K562 (cell line): ENCODE measurements around the gene MX1. TPM values are rescaled to one million over a fixed set of nuclear protein-coding genes. Genes with fewer than 3 reads are reported as not detected.

Experiments
- ATAC-seq: fragments of 200-7000 bp; cut with Tn5 transposase; 3 replicates; pipeline ENCODE4 v1.9.1; 2020; ENCODE audit warnings: moderate library complexity
- BruUV-seq: library from RNA; stranded (reverse); fragments of 400-500 nt; replicated peaks from 2 replicates; lab custom pipeline; 2021; lab: Mats Ljungman, UMichigan
- CTCF ChIA-PET: fragments of 300-600 bp; formaldehyde crosslinking; extraction: SDS; loops from one replicate; lab custom pipeline; 2021; ENCODE audit warnings: low intra/inter-chr PET ratio; lab: Yijun Ruan, JAX
- POLR2A ChIA-PET: fragments of 300-600, 350-650 bp; sonication (Branson Sonifier 250); formaldehyde crosslinking; extraction: SDS; loops from one replicate; lab custom pipeline; 2021; ENCODE audit warnings: antibody characterized with exemption, inconsistent platforms; lab: Yijun Ruan, JAX
- DNase-seq, 4 experiments: peaks; one replicate each; pipeline versions ENCODE4 v3.0.0 to v3.0.0-alpha.2; 2011 to 2018; ENCODE audit warnings: low spot score in 3 of 4, mixed read lengths in 3 of 4; ENCODE audit errors: extremely low read depth in 1 of 4
- FAIRE-seq: peaks from 2 replicates; lab custom pipeline; 2011; peaks lifted over from hg19 to GRCh38; lab: Jason Lieb, UNC
- H2AFZ ChIP-seq: 2 replicates; pipeline ENCODE4 v1.6.0; 2011; ENCODE audit warnings: low read depth, low read length, control low read depth, inconsistent platforms
- H3K27ac ChIP-seq: fragments of 200-600 bp; 3 replicates; pipeline ENCODE4 v1.8.0; 2011; ENCODE audit warnings: low read depth, mild to moderate bottlenecking, control low read depth, inconsistent platforms, low read length, moderate library complexity, mixed read lengths; ENCODE audit errors: extremely low read depth
- H3K27me3 ChIP-seq, 2 experiments: fragments of 300-600 bp in 1 of 2; 2 replicates in 1 of 2; 3 replicates in 1 of 2; pipeline versions ENCODE4 v1.6.0 to v1.8.0; 2011; ENCODE audit warnings: inconsistent platforms in 2 of 2, low read length in 2 of 2, mild to moderate bottlenecking in 1 of 2, mixed read lengths in 1 of 2, moderate library complexity in 1 of 2; ENCODE audit not compliant: control insufficient read depth in 2 of 2, insufficient read depth in 2 of 2
- H3K36me3 ChIP-seq: fragments of 300-600 bp; 3 replicates; pipeline ENCODE4 v1.8.0; 2011; ENCODE audit warnings: mild to moderate bottlenecking, low read length, inconsistent platforms; ENCODE audit not compliant: control insufficient read depth, insufficient read depth
- H3K4me1 ChIP-seq, 2 experiments: fragments of 200-600 bp in 1 of 2; replicated peaks in 1 of 2; 2 replicates in 1 of 2; 3 replicates in 1 of 2; pipeline versions ENCODE4 v1.5.1 to v1.8.0; 2011; ENCODE audit warnings: inconsistent platforms in 2 of 2, low read length in 2 of 2, mild to moderate bottlenecking in 1 of 2, mixed read lengths in 1 of 2, moderate library complexity in 1 of 2; ENCODE audit not compliant: control insufficient read depth in 2 of 2, insufficient read depth in 2 of 2
- H3K4me2 ChIP-seq: 2 replicates; pipeline ENCODE4 v1.6.1; 2011; ENCODE audit warnings: low read length, control low read depth, inconsistent platforms, mixed read lengths; ENCODE audit not compliant: insufficient read depth
- H3K4me3 ChIP-seq: fragments of 200-600 bp; sonication (generic), shearing (Covaris generic); 2 replicates; pipeline ENCODE4 v1.5.1; 2016; ENCODE audit warnings: control low read depth, inconsistent platforms
- H3K79me2 ChIP-seq: fragments of 200-600 bp; 3 replicates; pipeline ENCODE4 v1.8.0; 2011; ENCODE audit warnings: low read length, inconsistent platforms; ENCODE audit not compliant: control insufficient read depth, insufficient read depth
- H3K9ac ChIP-seq, 2 experiments: 2 replicates each; pipeline versions ENCODE4 v1.6.0 to v1.6.1; 2011; ENCODE audit warnings: low read depth in 2 of 2, low read length in 2 of 2, control low read depth in 1 of 2, inconsistent platforms in 1 of 2, mild to moderate bottlenecking in 1 of 2, mixed read lengths in 1 of 2; ENCODE audit not compliant: insufficient read depth in 1 of 2
- H3K9me1 ChIP-seq: one replicate; pipeline ENCODE4 v1.6.0; 2011; ENCODE audit warnings: inconsistent platforms, mild to moderate bottlenecking, low read length, moderate library complexity; ENCODE audit not compliant: control insufficient read depth, insufficient read depth
- H3K9me3 ChIP-seq: replicated peaks from 2 replicates; pipeline ENCODE4 v1.5.1; 2011; ENCODE audit warnings: low read depth, low read length, inconsistent platforms; ENCODE audit not compliant: control insufficient read depth, insufficient read depth
- H4K20me1 ChIP-seq: replicated peaks from 2 replicates; pipeline ENCODE4 v1.6.1; 2011; ENCODE audit warnings: low read length, inconsistent platforms, mixed read lengths; ENCODE audit not compliant: control insufficient read depth, insufficient read depth
- CEBPB ChIP-seq: fragments of 450-650 bp; IDR thresholded peaks from 2 replicates; pipeline ENCODE4 v1.6.1; 2016; ENCODE audit warnings: missing genetic modification characterization, missing compliant biosample characterization
- CEBPG ChIP-seq, 3 experiments: fragments of 200-800 bp in 1 of 3; sonication (Bioruptor generic) in 1 of 3; sonication (generic) in 1 of 3; formaldehyde crosslinking in 1 of 3; IDR thresholded peaks in 2 of 3; conservative IDR thresholded peaks in 1 of 3; 2 replicates each; pipeline versions ENCODE4 v1.6.1 to v1.8.0; 2016 to 2022; ENCODE audit warnings: missing compliant biosample characterization in 2 of 3, missing genetic modification characterization in 2 of 3, mild to moderate bottlenecking in 1 of 3, missing genetic modification reagents in 1 of 3
- HNRNPK ChIP-seq: fragments of 200-400 bp; formaldehyde crosslinking; IDR thresholded peaks from one replicate; pipeline ENCODE4 v1.6.1; 2018; ENCODE audit warnings: mild to moderate bottlenecking, low read depth, low read length; ENCODE audit not compliant: poor library complexity, severe bottlenecking
- PHB ChIP-seq: fragments of 250-450 bp; sonication (Bioruptor Pico); IDR thresholded peaks from 2 replicates; pipeline ENCODE4 v1.5.0; 2021
- RBM14 ChIP-seq: fragments of 200-400 bp; formaldehyde crosslinking; IDR thresholded peaks from 2 replicates; pipeline ENCODE4 v1.6.1; 2018; ENCODE audit warnings: low read depth, mild to moderate bottlenecking, low read length, moderate library complexity, borderline replicate concordance; ENCODE audit not compliant: insufficient read depth
- SMAD1 ChIP-seq: fragments of 150-350 bp; IDR thresholded peaks from 2 replicates; pipeline ENCODE4 v1.6.1; 2014; ENCODE audit warnings: low read length, low read depth; ENCODE audit not compliant: partially characterized antibody
- THRA ChIP-seq: fragments of 450-650 bp; IDR thresholded peaks from 2 replicates; pipeline ENCODE4 v1.6.1; 2017; ENCODE audit warnings: mild to moderate bottlenecking, moderate library complexity
- ZBTB33 ChIP-seq: sonication (generic); formaldehyde crosslinking; IDR thresholded peaks from 2 replicates; pipeline ENCODE4 v1.8.1; 2023; ENCODE audit warnings: mild to moderate bottlenecking, missing genetic modification reagents
- ZNF586 ChIP-seq: fragments of 450-650 bp; formaldehyde crosslinking; conservative IDR thresholded peaks from 2 replicates; pipeline ENCODE4 v1.4.0; 2020; ENCODE audit warnings: mild to moderate bottlenecking, moderate library complexity
- ZNF79 ChIP-seq: fragments of 250-450 bp; sonication (Bioruptor Pico); IDR thresholded peaks from 2 replicates; pipeline ENCODE4 v1.4.0; 2020; ENCODE audit warnings: low read depth, mild to moderate bottlenecking, moderate library complexity
- WGBS: fragments of 100-300 bp; shearing (Covaris generic); methylation state at CpG from one replicate; pipeline ENCODE4 v1.1.6; 2016; ENCODE audit warnings: low coverage, mixed read lengths; ENCODE audit not compliant: insufficient coverage; ENCODE audit errors: missing lambda C conversion rate; 5-methylcytosine and 5-hydroxymethylcytosine counted together
- in situ Hi-C: fragments of 300-500 bp; cut with MboI; formaldehyde crosslinking; loops from 4 replicates; pipeline ENCODE4 v1.15.0; 2018; ENCODE audit warnings: inconsistent platforms, mixed read lengths
- intact Hi-C: fragments of 100-400 bp; cut with micrococcal nuclease; formaldehyde crosslinking; loops from 2 replicates; pipeline ENCODE4 v1.14.2; 2022
- polyA plus RNA-seq, 8 experiments: library from polyadenylated mRNA; depleted of rRNA in 4 of 8; stranded (reverse) in 5 of 8; unstranded in 3 of 8; fragments of >200 nt; fragmentation: Nextera tagmentation in 2 of 8; fragmentation: Illumina TruSeq in 1 of 8; extraction: Ambion mirVana in 2 of 8; extraction: Trizol in 1 of 8; gene quantifications; 2 replicates each; pipeline versions ENCODE4 v1.2.1 to v1.2.3, GENCODE V29; 2011 to 2014; ENCODE audit warnings: inconsistent platforms in 1 of 8, missing spikeins in 1 of 8
- total RNA-seq, 7 experiments: library from RNA; depleted of rRNA in 6 of 7; stranded (reverse); fragments of >200 nt in 6 of 7; fragmentation: Illumina TruSeq in 2 of 7; extraction: Trizol in 2 of 7; gene quantifications; 2 replicates each; pipeline versions ENCODE4 v1.2.1 to v1.2.3, GENCODE V29; 2011 to 2021; ENCODE audit warnings: low replicate concordance in 1 of 7

Gene MX1
- total and polyA plus RNA-seq, 9 of the 15 experiments (the other 6 are each of a cell fraction or from before 2014, with no cell fraction given): 0.07 to 0.51 (median 0.21) TPM; not detected in 5

GRCh38 chr21:41393876-41394465 lies 32.1 kb upstream of the MX1 start (continued):
- no peak for TF ChIP-seq THRA
- no peak for TF ChIP-seq ZNF79 (CRISPR knock-in tag)
- TF ChIP-seq ZBTB33 (CRISPR knock-in tag): no peak
- no peak for TF ChIP-seq ZNF586
- TF ChIP-seq RBM14: no peak
- TF ChIP-seq PHB: no peak

- DNase-seq (no peak), ATAC-seq (no peak), FAIRE-seq (no peak)
- BruUV-seq: no TSS peak
- POLR2A ChIA-PET: interaction anchor here (0.7 kb wide), 1 partner anchor 83 kb away, joined by 3 read pairs; no protein-coding TSS in a partner anchor
- no peak for TF ChIP-seq CEBPG (CRISPR knock-in tag; IDR thresholded peaks at IDR 0.05)
- peak in 1 of 2 experiments; percentile 64; a peak in 1 of 4 replicates for TF ChIP-seq CEBPG (tag; conservative IDR thresholded peaks at IDR 0.05 in 1 of 2, IDR thresholded peaks at IDR 0.05 in 1 of 2)
- no peak for TF ChIP-seq SMAD1
- TF ChIP-seq HNRNPK: no peak
- peak; percentile 72 for TF ChIP-seq CEBPB (tag)
- Histone ChIP-seq H3K4me1 (no peaks in the 10 kb centered on the region), H3K27me3 (peaks cover 0 to 27% of the 10 kb centered on the region in 2 experiments; a peak in 3 of 5 replicates), H3K9me3 (no peaks in the 10 kb centered on the region), H3K9me1 (no peaks in the 10 kb centered on the region), H3K4me3 (no peak overlapping the region), H3K36me3 (no peaks in the 10 kb centered on the region), H3K9ac (no peak overlapping the region), H3K79me2 (no peaks in the 10 kb centered on the region), H3K4me2 (no peak overlapping the region), H3K27ac (no peak overlapping the region), H4K20me1 (no peaks in the 10 kb centered on the region; the same call in 1 of the 2 replicates), H2AFZ (no peak overlapping the region)
- in situ Hi-C loops: no loop called here
- CTCF ChIA-PET: no interaction called here
- WGBS: 1% methylated on average over 7 of the region's 7 CpGs
- intact Hi-C loops: no loop called here
These were observed 29.4 kb upstream of the MX1 start for GRCh38 chr21:41396558-41397075.
